GM18499 (cell line): ENCODE data around the gene CDYL2.

Source experiments
- ATAC-seq: cut with Tn5 transposase; IDR thresholded peaks from one replicate; pipeline ENCODE4 v1.9.1; 2021; ENCODE audit warnings: moderate number of reproducible peaks; ENCODE audit not compliant: insufficient read depth, unreplicated experiment

CDYL2 gene

GRCh38 chr16:80711406-80711805, 93.0 kb downstream of the CDYL2 start:
- ATAC-seq, result no peak

GRCh38 chr16:80710918-80711317, 93.5 kb downstream of the CDYL2 start:
- ATAC-seq, result no peak

GRCh38 chr16:80708823-80709222, 95.6 kb downstream of the CDYL2 start:
- no peak for ATAC-seq

- no peak for ATAC-seq
Measured at GRCh38 chr16:80707686-80708085, 96.7 kb downstream of the CDYL2 start.

DNA sequence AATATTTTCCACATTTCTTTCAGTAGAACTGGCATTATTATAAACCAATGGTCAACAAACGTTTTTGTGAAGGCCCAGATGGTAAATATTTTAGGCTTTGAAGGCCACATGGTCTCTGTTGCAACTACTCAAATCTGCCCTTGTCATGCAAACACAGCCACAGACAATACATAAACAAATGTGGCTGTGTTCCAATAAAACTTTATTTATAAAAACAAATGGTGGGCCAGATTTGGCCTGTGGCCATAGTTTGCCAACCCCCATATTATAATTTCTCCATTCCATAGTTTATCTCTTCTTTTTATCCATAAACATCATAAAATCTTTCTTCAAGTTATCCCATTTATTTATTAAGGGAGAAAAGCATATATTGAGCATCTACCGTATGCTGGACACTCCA, 98.8 kb downstream of the CDYL2 start:
- ATAC-seq, result no peak

DNA sequence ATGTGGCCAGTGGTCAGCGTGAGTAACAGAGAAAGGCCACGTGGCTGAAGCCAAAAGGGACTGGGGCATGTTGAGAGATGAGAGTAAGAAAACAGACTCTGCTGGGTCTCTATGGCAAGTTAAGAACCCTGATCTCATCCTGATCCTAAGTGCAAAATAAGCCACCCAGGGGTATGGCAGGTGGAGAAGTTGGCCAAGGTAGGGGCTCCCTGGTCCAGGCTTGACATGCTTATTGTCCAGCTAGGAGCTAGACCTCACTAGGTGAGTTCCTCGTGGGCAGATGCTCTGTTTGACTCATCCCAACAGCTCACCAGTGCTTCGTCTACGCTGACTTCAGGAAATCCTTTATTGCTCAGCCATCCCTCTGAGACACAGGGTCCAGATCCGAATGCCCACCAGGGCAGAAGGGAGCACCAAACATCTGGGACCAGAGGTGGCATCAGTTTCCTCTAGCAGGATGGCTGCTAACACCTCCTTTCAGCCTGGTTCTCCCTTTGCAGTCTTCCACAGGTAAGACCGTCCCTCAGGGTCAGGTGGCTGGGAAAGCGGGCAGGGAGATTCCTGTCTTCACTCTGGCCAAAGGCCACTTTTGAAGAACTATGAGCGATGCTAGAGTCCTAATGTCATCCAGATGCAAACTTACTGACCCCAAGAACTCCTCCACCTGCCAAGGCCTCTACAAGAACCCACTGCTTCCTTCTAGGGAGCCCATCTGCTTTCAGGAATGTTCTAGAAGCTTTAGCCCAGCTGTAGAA, 99.5 kb downstream of the CDYL2 start:
- ATAC-seq, result no peak

DNA sequence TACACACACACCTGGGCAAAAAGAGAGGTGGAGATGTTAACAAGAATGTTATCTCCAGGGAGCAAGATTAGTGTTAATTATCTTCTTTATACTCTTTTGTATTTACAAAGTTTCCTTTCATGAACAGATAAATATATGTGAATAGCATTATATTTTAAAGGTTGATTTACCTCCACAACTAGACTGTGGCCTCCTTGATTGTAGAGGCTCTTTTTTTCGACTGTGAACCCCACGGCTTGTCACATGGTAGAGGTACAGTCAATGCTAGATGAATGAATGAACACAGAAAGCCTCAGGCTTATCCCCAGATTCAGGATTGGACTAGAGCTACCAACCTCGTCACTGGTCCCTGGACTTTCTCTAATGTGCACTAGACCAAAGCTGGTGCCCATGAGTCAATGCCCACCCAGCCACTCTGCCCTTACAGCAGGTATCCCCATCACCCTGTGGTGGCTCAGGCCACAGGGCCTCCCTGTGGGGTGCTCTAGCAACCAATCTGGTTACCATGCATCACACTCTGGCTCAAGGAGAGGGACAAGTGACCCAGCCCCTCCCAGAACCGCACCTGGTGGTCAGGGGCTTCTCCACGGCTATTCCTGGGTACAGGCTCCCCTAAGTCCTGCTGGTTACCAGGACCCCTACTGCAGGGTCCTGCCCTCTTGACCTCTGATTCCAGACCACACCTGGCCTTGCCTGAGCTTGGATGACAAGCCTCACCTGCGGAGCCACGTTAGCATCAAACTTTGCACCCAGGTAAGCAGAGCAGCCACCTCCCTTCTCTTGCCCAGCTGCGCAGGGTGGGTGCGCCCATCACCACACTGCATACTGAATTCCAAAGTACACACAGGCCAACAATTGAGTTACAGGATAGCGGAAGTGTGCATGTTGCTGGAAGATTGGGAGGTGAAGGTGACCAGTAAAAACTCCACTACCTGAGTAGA, 101.0 kb downstream of the CDYL2 start:
- ATAC-seq, result no peak

- no peak for ATAC-seq
Measured at GRCh38 chr16:80702696-80703095, 101.7 kb downstream of the CDYL2 start.

GRCh38 chr16:80700558-80700957, 103.8 kb downstream of the CDYL2 start:
- no peak for ATAC-seq

DNA sequence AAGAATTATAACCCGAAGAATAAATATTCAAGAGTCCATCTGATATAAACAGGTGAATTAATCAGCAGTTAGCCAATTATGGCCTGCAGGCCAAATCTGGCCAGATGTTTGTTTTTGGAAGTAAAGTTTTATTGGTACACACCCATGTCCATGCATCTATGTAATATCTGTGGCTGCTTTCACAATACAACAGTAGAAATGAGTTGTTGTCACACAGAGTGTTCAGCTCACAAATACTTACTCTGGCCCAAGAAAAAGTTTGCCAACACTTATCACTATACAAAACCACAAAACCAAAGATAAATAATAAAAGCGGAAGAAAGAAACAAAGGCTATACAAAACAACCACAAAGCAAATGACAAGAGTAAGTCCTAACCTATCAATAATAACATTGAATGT, 109.4 kb downstream of the CDYL2 start:
- no peak for ATAC-seq

DNA sequence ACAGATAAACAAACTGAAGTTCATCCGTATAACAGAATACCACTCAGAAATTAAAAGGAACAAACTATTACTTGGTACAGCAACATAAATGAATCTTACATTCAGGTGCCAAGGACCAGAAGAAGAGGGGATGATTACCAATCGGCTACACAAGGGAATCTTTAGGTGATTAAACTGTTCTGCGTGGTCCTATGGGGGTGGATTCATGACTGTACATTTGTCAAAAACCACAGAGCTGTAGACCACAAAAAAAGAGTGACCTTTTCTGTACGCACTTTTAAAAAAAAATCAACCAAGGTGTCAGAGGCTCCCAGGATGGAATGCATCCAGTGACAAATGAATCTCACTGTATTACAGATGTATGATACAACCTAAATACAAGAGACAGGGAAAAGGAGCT, 110.8 kb downstream of the CDYL2 start:
- ATAC-seq, result no peak

GRCh38 chr16:80692270-80692669, 112.1 kb downstream of the CDYL2 start:
- ATAC-seq, result no peak

GRCh38 chr16:80691111-80691741, 113.2 kb downstream of the CDYL2 start:
- no peak for ATAC-seq

DNA sequence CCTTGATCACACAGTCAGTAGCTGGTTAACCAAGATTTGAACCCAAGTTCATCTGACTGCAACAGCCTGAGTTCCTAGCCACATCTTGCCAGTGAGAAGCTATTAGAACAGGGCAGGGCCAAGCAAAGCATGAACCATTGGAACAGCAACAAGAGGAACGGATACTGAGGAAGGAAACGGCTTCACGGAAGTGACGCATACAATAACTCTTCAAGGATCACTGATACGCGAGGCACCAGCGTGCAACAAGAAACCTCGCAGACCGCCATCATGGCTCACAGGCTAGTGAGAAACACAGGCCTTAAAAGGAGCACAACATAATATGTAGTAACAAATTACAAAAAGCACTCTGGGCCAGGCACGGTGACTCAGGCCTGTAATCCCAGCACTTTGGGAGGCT, 114.9 kb downstream of the CDYL2 start:
- no peak for ATAC-seq

- no peak for ATAC-seq
Measured at GRCh38 chr16:80687606-80688005, 116.8 kb downstream of the CDYL2 start.

DNA sequence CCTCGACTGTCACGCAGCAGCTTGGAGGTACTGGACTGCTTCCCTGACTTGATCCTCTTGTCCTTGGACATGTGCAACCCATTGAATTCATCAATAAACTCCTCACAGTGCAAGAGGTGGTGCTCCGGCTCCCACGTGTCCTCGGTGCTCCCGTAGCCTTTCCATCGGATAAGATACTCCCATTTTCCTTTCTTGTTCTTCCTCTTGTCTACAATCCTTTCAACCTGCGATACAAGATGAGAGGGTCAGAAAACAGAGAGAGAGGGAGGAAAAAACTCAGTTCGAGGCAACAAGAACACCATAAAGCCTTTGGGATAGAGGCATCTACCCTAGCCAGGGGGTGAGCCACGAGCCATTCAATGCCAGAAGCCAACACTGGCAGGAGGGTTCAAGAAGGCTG, 119.5 kb downstream of the CDYL2 start:
- no peak for ATAC-seq

DNA sequence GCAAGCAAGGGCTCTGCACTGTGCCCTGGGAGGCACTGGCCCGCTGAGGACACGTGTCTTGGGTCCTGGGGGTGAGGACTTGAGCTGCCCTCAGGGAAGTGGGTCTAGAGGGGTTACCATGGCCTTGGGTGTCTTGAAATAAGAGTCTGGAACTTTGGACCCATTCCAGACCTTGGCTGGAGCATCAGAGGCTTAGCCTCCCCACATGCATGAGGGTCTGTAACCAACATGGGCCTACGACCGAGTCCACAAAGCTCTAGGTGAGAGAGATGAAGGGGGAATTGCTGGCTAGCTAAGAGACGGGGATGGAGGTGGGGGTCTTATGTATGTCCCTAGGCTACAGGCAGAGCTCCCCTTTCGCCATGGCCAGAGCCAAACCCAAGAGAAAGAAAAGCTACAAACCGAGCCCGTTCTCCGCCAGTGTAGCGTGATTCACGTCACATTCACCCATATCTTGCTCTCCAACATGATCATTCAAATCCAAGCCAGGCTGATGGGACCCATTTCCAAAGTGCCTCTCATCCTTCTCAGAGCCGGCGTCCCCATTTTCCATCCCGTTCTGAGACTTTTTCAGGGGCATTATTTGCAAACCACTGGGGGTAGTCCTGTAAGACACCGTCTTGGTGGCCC, 120.1 kb downstream of the CDYL2 start:
- ATAC-seq, result no peak

GRCh38 chr16:80683646-80684045, 120.8 kb downstream of the CDYL2 start:
- ATAC-seq, result no peak

- ATAC-seq, result no peak
Measured at GRCh38 chr16:80682421-80683070, 121.9 kb downstream of the CDYL2 start.

GRCh38 chr16:80681436-80681835, 123.0 kb downstream of the CDYL2 start:
- ATAC-seq, result no peak
